Measurements from ENCODE around the gene TBC1D22A. TPM values are rescaled to one million over a fixed set of nuclear protein-coding genes. Genes with fewer than 3 reads are reported as not detected.
"Not testable (repeated sequence)": the region's sequence is repeated elsewhere in the genome, so short reads cannot be mapped to it uniquely, and the experiment has no call there.

The TBC1D22A gene
- total RNA-seq, 1 donor from 2014 or later, result 23.2 TPM

GRCh38 chr22:47048123-47049077 is 285.9 kb downstream of the TBC1D22A start:
- TF ChIP-seq, protein P1, sequence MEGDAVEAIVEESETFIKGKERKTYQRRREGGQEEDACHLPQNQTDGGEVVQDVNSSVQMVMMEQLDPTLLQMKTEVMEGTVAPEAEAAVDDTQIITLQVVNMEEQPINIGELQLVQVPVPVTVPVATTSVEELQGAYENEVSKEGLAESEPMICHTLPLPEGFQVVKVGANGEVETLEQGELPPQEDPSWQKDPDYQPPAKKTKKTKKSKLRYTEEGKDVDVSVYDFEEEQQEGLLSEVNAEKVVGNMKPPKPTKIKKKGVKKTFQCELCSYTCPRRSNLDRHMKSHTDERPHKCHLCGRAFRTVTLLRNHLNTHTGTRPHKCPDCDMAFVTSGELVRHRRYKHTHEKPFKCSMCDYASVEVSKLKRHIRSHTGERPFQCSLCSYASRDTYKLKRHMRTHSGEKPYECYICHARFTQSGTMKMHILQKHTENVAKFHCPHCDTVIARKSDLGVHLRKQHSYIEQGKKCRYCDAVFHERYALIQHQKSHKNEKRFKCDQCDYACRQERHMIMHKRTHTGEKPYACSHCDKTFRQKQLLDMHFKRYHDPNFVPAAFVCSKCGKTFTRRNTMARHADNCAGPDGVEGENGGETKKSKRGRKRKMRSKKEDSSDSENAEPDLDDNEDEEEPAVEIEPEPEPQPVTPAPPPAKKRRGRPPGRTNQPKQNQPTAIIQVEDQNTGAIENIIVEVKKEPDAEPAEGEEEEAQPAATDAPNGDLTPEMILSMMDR (IDR thresholded peaks at IDR 0.05; ENCODE audit: unreplicated experiment), result no peak
- H3K36me3 Mint-ChIP-seq (ENCODE audit: insufficient read depth), result no peaks in the 10 kb centered on the region
- DNase-seq (ENCODE audit: low spot score, unreplicated experiment), result no peak
- H3K4me1 Mint-ChIP-seq (ENCODE audit: low read depth), result peaks cover 11% of the 10 kb centered on the region
- no peaks in the 10 kb centered on the region for H3K9me3 Mint-ChIP-seq (ENCODE audit: low read depth)
- no peak overlapping the region for H3K4me3 Mint-ChIP-seq (ENCODE audit: low read depth)
- H3K27me3 Mint-ChIP-seq, result no peaks in the 10 kb centered on the region
- H3K27ac Mint-ChIP-seq, result no peak overlapping the region

- no peak overlapping the region for H3K4me3 Mint-ChIP-seq (ENCODE audit: low read depth)
- TF ChIP-seq, protein P1 (IDR thresholded peaks at IDR 0.05; ENCODE audit: unreplicated experiment), result no peak
- H3K27me3 Mint-ChIP-seq, result no peaks in the 10 kb centered on the region
- no peak overlapping the region for H3K27ac Mint-ChIP-seq
- peaks cover 7% of the 10 kb centered on the region for H3K4me1 Mint-ChIP-seq (ENCODE audit: low read depth)
- DNase-seq (ENCODE audit: low spot score, unreplicated experiment), result no peak
- no peaks in the 10 kb centered on the region for H3K36me3 Mint-ChIP-seq (ENCODE audit: insufficient read depth)
- no peaks in the 10 kb centered on the region for H3K9me3 Mint-ChIP-seq (ENCODE audit: low read depth)
Measured at GRCh38 chr22:47049078-47049624, 286.7 kb downstream of the TBC1D22A start.

GRCh38 chr22:47049736-47050400 is 287.4 kb downstream of the TBC1D22A start:
- H3K27ac Mint-ChIP-seq; H3K4me1 Mint-ChIP-seq (ENCODE audit: low read depth): not testable (repeated sequence)

DNA sequence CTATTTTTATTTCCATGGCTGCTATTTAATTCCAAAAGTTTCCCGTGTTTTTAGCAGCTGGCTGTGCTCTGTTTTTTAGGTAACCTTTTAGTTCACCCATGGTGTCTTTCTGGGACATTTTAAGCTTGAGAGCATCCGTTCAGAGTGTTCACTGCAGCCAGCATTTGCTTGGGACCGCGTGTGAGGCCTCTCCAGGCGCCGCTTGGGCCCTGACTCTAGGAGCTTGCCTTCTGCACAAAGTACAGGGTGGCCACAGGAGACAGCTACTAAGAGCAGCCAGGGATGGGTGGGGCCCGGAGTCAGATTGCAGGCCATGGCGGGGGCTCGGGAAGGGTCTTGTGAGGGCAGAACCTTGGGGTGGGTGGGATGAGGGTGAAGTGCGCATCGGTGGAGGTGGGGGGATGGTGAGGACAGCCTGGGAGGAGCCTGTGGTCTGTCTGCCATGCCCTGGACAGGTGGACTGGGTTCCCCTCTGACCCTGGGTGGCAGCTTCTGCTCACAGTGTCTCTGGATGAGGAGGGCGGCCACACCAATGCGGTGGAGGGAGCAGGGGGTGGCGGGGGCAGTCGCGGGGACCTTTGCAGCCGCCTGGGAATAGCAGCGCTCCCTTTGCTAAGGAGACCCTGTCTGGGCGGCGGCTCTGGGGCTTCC is 288.1 kb downstream of the TBC1D22A start:
- TF ChIP-seq, protein P1 (IDR thresholded peaks at IDR 0.05; ENCODE audit: unreplicated experiment), result no peak
- Mint-ChIP-seq H3K27ac (no peak overlapping the region), H3K4me1 (ENCODE audit: low read depth) (peaks cover 5% of the 10 kb centered on the region), H3K9me3 (ENCODE audit: low read depth) (no peaks in the 10 kb centered on the region), H3K4me3 (ENCODE audit: low read depth) (no peak overlapping the region), H3K27me3 (no peaks in the 10 kb centered on the region), H3K36me3 (ENCODE audit: insufficient read depth) (peaks cover 1% of the 10 kb centered on the region)
- DNase-seq (ENCODE audit: low spot score, unreplicated experiment), result no peak

More at GRCh38 chr22:47049736-47050400, 287.4 kb downstream of the TBC1D22A start:
- H3K9me3 Mint-ChIP-seq (ENCODE audit: low read depth); H3K27me3 Mint-ChIP-seq; H3K36me3 Mint-ChIP-seq (ENCODE audit: insufficient read depth); H3K4me3 Mint-ChIP-seq (ENCODE audit: low read depth); DNase-seq (ENCODE audit: low spot score, unreplicated experiment): not testable (repeated sequence)

- H3K4me3 Mint-ChIP-seq (ENCODE audit: low read depth), result no peak overlapping the region
- no peak for DNase-seq (ENCODE audit: low spot score, unreplicated experiment)
Measured at GRCh38 chr22:47051441-47052071, 289.1 kb downstream of the TBC1D22A start.

More at GRCh38 chr22:47051441-47052071, 289.1 kb downstream of the TBC1D22A start:
- TF ChIP-seq, protein P1 (IDR thresholded peaks at IDR 0.05; ENCODE audit: unreplicated experiment), result no peak
- no peak overlapping the region for H3K27ac Mint-ChIP-seq
- H3K4me1 Mint-ChIP-seq (ENCODE audit: low read depth), result peaks cover 5% of the 10 kb centered on the region
- peaks cover 1% of the 10 kb centered on the region for H3K36me3 Mint-ChIP-seq (ENCODE audit: insufficient read depth)
- no peaks in the 10 kb centered on the region for H3K9me3 Mint-ChIP-seq (ENCODE audit: low read depth)
- no peaks in the 10 kb centered on the region for H3K27me3 Mint-ChIP-seq

Data from progenitor cell of endocrine pancreas (in vitro differentiated cells).